GM18498 (cell line): ENCODE measurements around the gene TOMM40.
A peak's percentile ranks its signal among the peaks of the same experiment; 100 is the strongest.
"Not testable (repeated sequence)": the region's sequence is repeated elsewhere in the genome, so short reads cannot be mapped to it uniquely, and the experiment has no call there.

Experiments used
- ATAC-seq: cut with Tn5 transposase; IDR thresholded peaks from one replicate; pipeline ENCODE4 v1.9.1; 2021; ENCODE audit warnings: mild to moderate bottlenecking, moderate library complexity; ENCODE audit not compliant: unreplicated experiment

TOMM40 gene

GRCh38 chr19:44893332-44894051, 2.4 kb downstream of the TOMM40 start:
- ATAC-seq: no peak

- no peak for ATAC-seq
Measured at GRCh38 chr19:44894052-44894400, 3.0 kb downstream of the TOMM40 start.

- ATAC-seq: no peak
Measured at GRCh38 chr19:44894946-44895345, 3.9 kb downstream of the TOMM40 start.

GRCh38 chr19:44897835-44898234, 6.8 kb downstream of the TOMM40 start:
- no peak for ATAC-seq

- ATAC-seq: no peak
Measured at GRCh38 chr19:44900328-44901244, 9.5 kb downstream of the TOMM40 start.

GRCh38 chr19:44903216-44903601, 12.2 kb downstream of the TOMM40 start:
- ATAC-seq: no peak

GRCh38 chr19:44903602-44904425, 12.8 kb downstream of the TOMM40 start:
- ATAC-seq: no peak

- ATAC-seq: no peak
Measured at GRCh38 chr19:44904426-44904994, 13.5 kb downstream of the TOMM40 start.

- ATAC-seq: no peak
Measured at GRCh38 chr19:44905437-44906160, 14.5 kb downstream of the TOMM40 start, which contains the start of gene APOE. Gene APOE (plus strand): TSS chr19:44905796. CDS start chr19:44906625, 829 bp downstream.

GRCh38 chr19:44907613-44908012, 16.6 kb downstream of the TOMM40 start:
- ATAC-seq: no peak

- no peak for ATAC-seq
Measured at GRCh38 chr19:44908074-44908835, 17.2 kb downstream of the TOMM40 start.

GRCh38 chr19:44908836-44909261, 17.8 kb downstream of the TOMM40 start:
- no peak for ATAC-seq

GRCh38 chr19:44909775-44910174, 18.7 kb downstream of the TOMM40 start:
- ATAC-seq: no peak

- not testable (repeated sequence) for ATAC-seq
Measured at GRCh38 chr19:44911896-44912295, 20.8 kb downstream of the TOMM40 start.

GRCh38 chr19:44912854-44913253, 21.8 kb downstream of the TOMM40 start:
- no peak for ATAC-seq

- not testable (repeated sequence) for ATAC-seq
Measured at GRCh38 chr19:44913512-44914432, 22.7 kb downstream of the TOMM40 start.

- ATAC-seq: peak; percentile 92
Measured at GRCh38 chr19:44914433-44915206, 23.6 kb downstream of the TOMM40 start, which contains the start of gene APOC1. Gene APOC1 (plus strand): TSS chr19:44914608. CDS start chr19:44914892, 284 bp downstream.
